Neural progenitor cell (in vitro differentiated cells): ENCODE data around the gene ATL2.
"Not testable (repeated sequence)": the region's sequence is repeated elsewhere in the genome, so short reads cannot be mapped to it uniquely, and the experiment has no call there.

Source experiments
- CTCF ChIP-seq: fragments of 200-600 bp; sonication (generic); IDR thresholded peaks from 2 replicates; pipeline ENCODE4 v1.5.1; 2017; ENCODE audit warnings: antibody characterized with exemption, mild to moderate bottlenecking
- EZH2 ChIP-seq: fragments of 200-600 bp; sonication (generic); IDR thresholded peaks from 2 replicates; pipeline ENCODE4 v1.6.1; 2017; ENCODE audit warnings: antibody characterized with exemption, mild to moderate bottlenecking, moderate library complexity

GRCh38 chr2:38383741-38384140, 6.7 kb upstream of the ATL2 start:
- not testable (repeated sequence) for TF ChIP-seq CTCF, EZH2
